ENCODE data around the gene VWCE. TPM values are rescaled to one million over a fixed set of nuclear protein-coding genes. Genes with fewer than 3 reads are reported as not detected.

The VWCE gene
- total RNA-seq, 1 experiment from 2014 or later: 21.9 TPM

- ATAC-seq (no peak), DNase-seq (ENCODE audit: low spot score) (no peak)
- H3K9me3 Mint-ChIP-seq: no peaks in the 10 kb centered on the region
- ChIA-PET POLR2A (no interaction called here), CTCF (interaction anchor here (0.8 to 1.2 kb wide), 2 partner anchors 11 to 121 kb away, joined by 3 to 4 read pairs; no protein-coding TSS in a partner anchor)
- no peaks in the 10 kb centered on the region for H3K27me3 Mint-ChIP-seq (ENCODE audit: low read depth)
- H3K27ac Mint-ChIP-seq: no peak overlapping the region
- H3K4me3 Mint-ChIP-seq: no peak overlapping the region
- peaks cover 6% of the 10 kb centered on the region; the same call in 1 of the 2 replicates for H3K36me3 Mint-ChIP-seq
- TF ChIP-seq CREM (CRISPR knock-in tag; IDR thresholded peaks at IDR 0.05) (no peak), ZNF263 (CRISPR knock-in tag; IDR thresholded peaks at IDR 0.05; ENCODE audit: low read depth) (no peak), ETV6 (CRISPR knock-in tag; IDR thresholded peaks at IDR 0.05) (no peak), ZNF532 (CRISPR knock-in tag; IDR thresholded peaks at IDR 0.05; ENCODE audit: borderline replicate concordance) (no peak), MAX (CRISPR knock-in tag; IDR thresholded peaks at IDR 0.05) (no peak), NR2C2 (CRISPR knock-in tag; IDR thresholded peaks at IDR 0.05) (no peak)
- TF ChIP-seq, protein P1, sequence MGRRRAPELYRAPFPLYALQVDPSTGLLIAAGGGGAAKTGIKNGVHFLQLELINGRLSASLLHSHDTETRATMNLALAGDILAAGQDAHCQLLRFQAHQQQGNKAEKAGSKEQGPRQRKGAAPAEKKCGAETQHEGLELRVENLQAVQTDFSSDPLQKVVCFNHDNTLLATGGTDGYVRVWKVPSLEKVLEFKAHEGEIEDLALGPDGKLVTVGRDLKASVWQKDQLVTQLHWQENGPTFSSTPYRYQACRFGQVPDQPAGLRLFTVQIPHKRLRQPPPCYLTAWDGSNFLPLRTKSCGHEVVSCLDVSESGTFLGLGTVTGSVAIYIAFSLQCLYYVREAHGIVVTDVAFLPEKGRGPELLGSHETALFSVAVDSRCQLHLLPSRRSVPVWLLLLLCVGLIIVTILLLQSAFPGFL (CRISPR knock-in tag; IDR thresholded peaks at IDR 0.05; ENCODE audit: borderline replicate concordance): no peak
- TF ChIP-seq, protein P2, sequence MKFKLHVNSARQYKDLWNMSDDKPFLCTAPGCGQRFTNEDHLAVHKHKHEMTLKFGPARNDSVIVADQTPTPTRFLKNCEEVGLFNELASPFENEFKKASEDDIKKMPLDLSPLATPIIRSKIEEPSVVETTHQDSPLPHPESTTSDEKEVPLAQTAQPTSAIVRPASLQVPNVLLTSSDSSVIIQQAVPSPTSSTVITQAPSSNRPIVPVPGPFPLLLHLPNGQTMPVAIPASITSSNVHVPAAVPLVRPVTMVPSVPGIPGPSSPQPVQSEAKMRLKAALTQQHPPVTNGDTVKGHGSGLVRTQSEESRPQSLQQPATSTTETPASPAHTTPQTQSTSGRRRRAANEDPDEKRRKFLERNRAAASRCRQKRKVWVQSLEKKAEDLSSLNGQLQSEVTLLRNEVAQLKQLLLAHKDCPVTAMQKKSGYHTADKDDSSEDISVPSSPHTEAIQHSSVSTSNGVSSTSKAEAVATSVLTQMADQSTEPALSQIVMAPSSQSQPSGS (CRISPR knock-in tag; IDR thresholded peaks at IDR 0.05; ENCODE audit: borderline replicate concordance, low read depth): no peak
- TF ChIP-seq, protein P3, sequence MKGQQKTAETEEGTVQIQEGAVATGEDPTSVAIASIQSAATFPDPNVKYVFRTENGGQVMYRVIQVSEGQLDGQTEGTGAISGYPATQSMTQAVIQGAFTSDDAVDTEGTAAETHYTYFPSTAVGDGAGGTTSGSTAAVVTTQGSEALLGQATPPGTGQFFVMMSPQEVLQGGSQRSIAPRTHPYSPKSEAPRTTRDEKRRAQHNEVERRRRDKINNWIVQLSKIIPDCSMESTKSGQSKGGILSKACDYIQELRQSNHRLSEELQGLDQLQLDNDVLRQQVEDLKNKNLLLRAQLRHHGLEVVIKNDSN (CRISPR knock-in tag; IDR thresholded peaks at IDR 0.05): no peak
- H3K4me1 Mint-ChIP-seq: no peaks in the 10 kb centered on the region
Measured at GRCh38 chr11:61264795-61265194, 30.3 kb downstream of the VWCE start.

DNA sequence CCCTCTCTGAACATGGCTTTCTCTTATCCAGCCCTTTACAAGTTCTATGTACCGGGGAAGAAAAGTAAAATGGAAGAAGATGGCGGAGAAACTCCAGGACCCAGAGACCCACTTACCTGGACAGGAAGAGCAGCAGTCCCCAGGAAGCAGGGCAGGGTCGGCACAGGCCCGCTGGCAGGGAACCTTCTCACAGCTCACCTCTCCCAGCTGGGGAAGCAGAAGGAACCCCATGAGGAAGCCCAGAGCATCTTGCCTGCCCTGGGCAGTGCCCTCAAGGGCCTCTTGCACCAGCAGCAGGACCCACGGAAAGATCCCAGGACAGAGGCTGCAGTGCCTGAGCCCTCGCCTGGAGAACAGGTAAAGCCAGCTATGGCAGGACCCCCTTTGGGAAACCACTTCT is 30.7 kb downstream of the VWCE start:
- H3K27me3 Mint-ChIP-seq (ENCODE audit: low read depth): no peaks in the 10 kb centered on the region
- H3K27ac Mint-ChIP-seq: no peak overlapping the region
- POLR2A ChIA-PET: no interaction called here
- no peak for ATAC-seq
- no peaks in the 10 kb centered on the region for H3K9me3 Mint-ChIP-seq
- no peak overlapping the region for H3K4me3 Mint-ChIP-seq
- peaks cover 6% of the 10 kb centered on the region; the same call in 1 of the 2 replicates for H3K36me3 Mint-ChIP-seq
- no peaks in the 10 kb centered on the region for H3K4me1 Mint-ChIP-seq
- DNase-seq (ENCODE audit: low spot score): no peak
- CTCF ChIA-PET: interaction anchor here (0.8 to 1.2 kb wide), 3 partner anchors 11 to 121 kb away, joined by 3 to 4 read pairs (median 3); no protein-coding TSS in a partner anchor
- TF ChIP-seq ZNF423 (CRISPR knock-in tag; IDR thresholded peaks at IDR 0.05) (no peak), RORB (CRISPR knock-in tag; IDR thresholded peaks at IDR 0.05) (no peak), NR2C2 (CRISPR knock-in tag; IDR thresholded peaks at IDR 0.05) (no peak), ZNF416 (CRISPR knock-in tag; IDR thresholded peaks at IDR 0.05) (no peak), TEAD1 (CRISPR knock-in tag; IDR thresholded peaks at IDR 0.05) (no peak), GABPB1 (CRISPR knock-in tag; IDR thresholded peaks at IDR 0.05) (no peak), ZNF263 (CRISPR knock-in tag; IDR thresholded peaks at IDR 0.05; ENCODE audit: low read depth) (no peak), FOXK1 (CRISPR knock-in tag; IDR thresholded peaks at IDR 0.05) (no peak), NR3C1 (CRISPR knock-in tag; conservative IDR thresholded peaks at IDR 0.05; ENCODE audit: low read depth) (no peak)
- TF ChIP-seq, protein P4, sequence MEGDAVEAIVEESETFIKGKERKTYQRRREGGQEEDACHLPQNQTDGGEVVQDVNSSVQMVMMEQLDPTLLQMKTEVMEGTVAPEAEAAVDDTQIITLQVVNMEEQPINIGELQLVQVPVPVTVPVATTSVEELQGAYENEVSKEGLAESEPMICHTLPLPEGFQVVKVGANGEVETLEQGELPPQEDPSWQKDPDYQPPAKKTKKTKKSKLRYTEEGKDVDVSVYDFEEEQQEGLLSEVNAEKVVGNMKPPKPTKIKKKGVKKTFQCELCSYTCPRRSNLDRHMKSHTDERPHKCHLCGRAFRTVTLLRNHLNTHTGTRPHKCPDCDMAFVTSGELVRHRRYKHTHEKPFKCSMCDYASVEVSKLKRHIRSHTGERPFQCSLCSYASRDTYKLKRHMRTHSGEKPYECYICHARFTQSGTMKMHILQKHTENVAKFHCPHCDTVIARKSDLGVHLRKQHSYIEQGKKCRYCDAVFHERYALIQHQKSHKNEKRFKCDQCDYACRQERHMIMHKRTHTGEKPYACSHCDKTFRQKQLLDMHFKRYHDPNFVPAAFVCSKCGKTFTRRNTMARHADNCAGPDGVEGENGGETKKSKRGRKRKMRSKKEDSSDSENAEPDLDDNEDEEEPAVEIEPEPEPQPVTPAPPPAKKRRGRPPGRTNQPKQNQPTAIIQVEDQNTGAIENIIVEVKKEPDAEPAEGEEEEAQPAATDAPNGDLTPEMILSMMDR (IDR thresholded peaks at IDR 0.05): no peak
- TF ChIP-seq, protein P5, sequence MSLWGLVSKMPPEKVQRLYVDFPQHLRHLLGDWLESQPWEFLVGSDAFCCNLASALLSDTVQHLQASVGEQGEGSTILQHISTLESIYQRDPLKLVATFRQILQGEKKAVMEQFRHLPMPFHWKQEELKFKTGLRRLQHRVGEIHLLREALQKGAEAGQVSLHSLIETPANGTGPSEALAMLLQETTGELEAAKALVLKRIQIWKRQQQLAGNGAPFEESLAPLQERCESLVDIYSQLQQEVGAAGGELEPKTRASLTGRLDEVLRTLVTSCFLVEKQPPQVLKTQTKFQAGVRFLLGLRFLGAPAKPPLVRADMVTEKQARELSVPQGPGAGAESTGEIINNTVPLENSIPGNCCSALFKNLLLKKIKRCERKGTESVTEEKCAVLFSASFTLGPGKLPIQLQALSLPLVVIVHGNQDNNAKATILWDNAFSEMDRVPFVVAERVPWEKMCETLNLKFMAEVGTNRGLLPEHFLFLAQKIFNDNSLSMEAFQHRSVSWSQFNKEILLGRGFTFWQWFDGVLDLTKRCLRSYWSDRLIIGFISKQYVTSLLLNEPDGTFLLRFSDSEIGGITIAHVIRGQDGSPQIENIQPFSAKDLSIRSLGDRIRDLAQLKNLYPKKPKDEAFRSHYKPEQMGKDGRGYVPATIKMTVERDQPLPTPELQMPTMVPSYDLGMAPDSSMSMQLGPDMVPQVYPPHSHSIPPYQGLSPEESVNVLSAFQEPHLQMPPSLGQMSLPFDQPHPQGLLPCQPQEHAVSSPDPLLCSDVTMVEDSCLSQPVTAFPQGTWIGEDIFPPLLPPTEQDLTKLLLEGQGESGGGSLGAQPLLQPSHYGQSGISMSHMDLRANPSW (CRISPR knock-in tag; conservative IDR thresholded peaks at IDR 0.05; ENCODE audit: low read depth): no peak
- TF ChIP-seq, protein P6, sequence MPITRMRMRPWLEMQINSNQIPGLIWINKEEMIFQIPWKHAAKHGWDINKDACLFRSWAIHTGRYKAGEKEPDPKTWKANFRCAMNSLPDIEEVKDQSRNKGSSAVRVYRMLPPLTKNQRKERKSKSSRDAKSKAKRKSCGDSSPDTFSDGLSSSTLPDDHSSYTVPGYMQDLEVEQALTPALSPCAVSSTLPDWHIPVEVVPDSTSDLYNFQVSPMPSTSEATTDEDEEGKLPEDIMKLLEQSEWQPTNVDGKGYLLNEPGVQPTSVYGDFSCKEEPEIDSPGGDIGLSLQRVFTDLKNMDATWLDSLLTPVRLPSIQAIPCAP (CRISPR knock-in tag; IDR thresholded peaks at IDR 0.05): no peak
- TF ChIP-seq, protein P7, sequence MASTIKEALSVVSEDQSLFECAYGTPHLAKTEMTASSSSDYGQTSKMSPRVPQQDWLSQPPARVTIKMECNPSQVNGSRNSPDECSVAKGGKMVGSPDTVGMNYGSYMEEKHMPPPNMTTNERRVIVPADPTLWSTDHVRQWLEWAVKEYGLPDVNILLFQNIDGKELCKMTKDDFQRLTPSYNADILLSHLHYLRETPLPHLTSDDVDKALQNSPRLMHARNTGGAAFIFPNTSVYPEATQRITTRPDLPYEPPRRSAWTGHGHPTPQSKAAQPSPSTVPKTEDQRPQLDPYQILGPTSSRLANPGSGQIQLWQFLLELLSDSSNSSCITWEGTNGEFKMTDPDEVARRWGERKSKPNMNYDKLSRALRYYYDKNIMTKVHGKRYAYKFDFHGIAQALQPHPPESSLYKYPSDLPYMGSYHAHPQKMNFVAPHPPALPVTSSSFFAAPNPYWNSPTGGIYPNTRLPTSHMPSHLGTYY (CRISPR knock-in tag; IDR thresholded peaks at IDR 0.05): no peak

Data from WTC11 (cell line).